ENCODE results near the gene CCDC187. TPM values are rescaled to one million over a fixed set of nuclear protein-coding genes. Genes with fewer than 3 reads are reported as not detected.

Gene CCDC187
- total and polyA plus RNA-seq, 2 of the 13 experiments (the other 11 are each of a cell fraction or from before 2014, with no cell fraction given) = 0.03 to 0.13 TPM

DNA sequence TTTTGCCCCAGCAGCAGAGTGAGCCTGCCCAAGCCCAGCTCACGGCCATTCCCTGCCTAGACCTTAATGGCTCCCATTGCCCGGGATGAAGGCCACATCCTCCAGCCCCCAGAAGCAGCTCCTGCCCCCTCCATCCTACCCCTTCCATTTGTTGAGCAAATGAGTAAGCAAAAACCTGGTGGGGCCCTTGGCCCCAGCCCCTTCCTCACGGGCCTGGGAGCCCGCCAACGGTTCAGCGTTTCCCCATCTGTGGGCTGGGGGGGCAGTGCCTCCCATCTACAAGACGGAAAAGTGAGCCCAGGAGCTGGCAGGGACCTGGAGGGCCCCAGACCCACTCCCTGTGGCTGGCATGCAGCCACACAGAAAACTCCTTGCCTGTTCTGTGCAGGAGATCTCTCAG, 4.4 kb downstream of the CCDC187 start (continued):
- TF ChIP-seq ARID5B (CRISPR knock-in tag; IDR thresholded peaks at IDR 0.05) (no peak), ZNF687 (CRISPR knock-in tag; IDR thresholded peaks at IDR 0.05) (no peak), ZNF781 (CRISPR knock-in tag; IDR thresholded peaks at IDR 0.05; ENCODE audit: borderline replicate concordance, not compliant biosample characterization) (no peak), MZF1 (CRISPR knock-in tag; IDR thresholded peaks at IDR 0.05; ENCODE audit: borderline replicate concordance) (no peak), NRL (CRISPR knock-in tag; IDR thresholded peaks at IDR 0.05; ENCODE audit: borderline replicate concordance) (no peak), ZNF160 (CRISPR knock-in tag; IDR thresholded peaks at IDR 0.05) (no peak), GABPB1 (CRISPR knock-in tag; IDR thresholded peaks at IDR 0.05) (no peak), ISX (CRISPR knock-in tag; conservative IDR thresholded peaks at IDR 0.05) (no peak)
- TF ChIP-seq, protein P1, sequence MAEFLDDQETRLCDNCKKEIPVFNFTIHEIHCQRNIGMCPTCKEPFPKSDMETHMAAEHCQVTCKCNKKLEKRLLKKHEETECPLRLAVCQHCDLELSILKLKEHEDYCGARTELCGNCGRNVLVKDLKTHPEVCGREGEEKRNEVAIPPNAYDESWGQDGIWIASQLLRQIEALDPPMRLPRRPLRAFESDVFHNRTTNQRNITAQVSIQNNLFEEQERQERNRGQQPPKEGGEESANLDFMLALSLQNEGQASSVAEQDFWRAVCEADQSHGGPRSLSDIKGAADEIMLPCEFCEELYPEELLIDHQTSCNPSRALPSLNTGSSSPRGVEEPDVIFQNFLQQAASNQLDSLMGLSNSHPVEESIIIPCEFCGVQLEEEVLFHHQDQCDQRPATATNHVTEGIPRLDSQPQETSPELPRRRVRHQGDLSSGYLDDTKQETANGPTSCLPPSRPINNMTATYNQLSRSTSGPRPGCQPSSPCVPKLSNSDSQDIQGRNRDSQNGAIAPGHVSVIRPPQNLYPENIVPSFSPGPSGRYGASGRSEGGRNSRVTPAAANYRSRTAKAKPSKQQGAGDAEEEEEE (CRISPR knock-in tag; IDR thresholded peaks at IDR 0.05; ENCODE audit: borderline replicate concordance) = no peak
